A549 (cell line): ENCODE results near the gene ACVR2B. TPM values are rescaled to one million over a fixed set of nuclear protein-coding genes. Genes with fewer than 3 reads are reported as not detected.
"Not testable (repeated sequence)": the region's sequence is repeated elsewhere in the genome, so short reads cannot be mapped to it uniquely, and the experiment has no call there.

ENCODE experiments used
- ATAC-seq, 2 experiments: fragments of 200-7000 bp in 1 of 2; fragments of >200 bp in 1 of 2; cut with Nextera tagmentation in 1 of 2; cut with Tn5 transposase in 1 of 2; 3 replicates each; pipeline versions ENCODE4 v1.8.0 to v1.9.1; 2018 to 2020; ENCODE audit warnings: mild to moderate bottlenecking in 1 of 2, moderate library complexity in 1 of 2
- CTCF ChIA-PET: fragments of 300-600 bp; sonication (Branson Sonifier 250); formaldehyde crosslinking; extraction: SDS; loops from one replicate; lab custom pipeline; 2021; ENCODE audit warnings: antibody characterized with exemption, inconsistent platforms; lab: Yijun Ruan, JAX
- POLR2A ChIA-PET: fragments of 350-600 bp; formaldehyde crosslinking; extraction: SDS; loops from one replicate; lab custom pipeline; 2021; ENCODE audit warnings: antibody characterized with exemption, inconsistent platforms; lab: Yijun Ruan, JAX
- DNase-seq, 2 experiments: peaks; one replicate each; pipeline versions ENCODE4 v3.0.0 to v3.0.0-alpha.2; 2011 to 2016; ENCODE audit warnings: low read depth in 1 of 2, low spot score in 1 of 2
- FAIRE-seq: peaks from 2 replicates; lab custom pipeline; 2011; peaks lifted over from hg19 to GRCh38; lab: Jason Lieb, UNC
- H3K27ac ChIP-seq, 2 experiments: fragments of >200 bp; sonication (Bioruptor Twin); formaldehyde crosslinking; 3 replicates each; pipeline ENCODE4 v1.5.1; 2016 to 2017
- H3K4me1 ChIP-seq: fragments of >200 bp; sonication (Bioruptor Twin); formaldehyde crosslinking; 3 replicates; pipeline ENCODE4 v1.6.1; 2016
- H3K4me2 ChIP-seq: fragments of >200 bp; sonication (Bioruptor Twin); formaldehyde crosslinking; 3 replicates; pipeline ENCODE4 v1.6.1; 2016
- H3K4me3 ChIP-seq: fragments of >200 bp; sonication (Bioruptor Twin); formaldehyde crosslinking; 3 replicates; pipeline ENCODE4 v1.5.1; 2016
- H3K9me3 ChIP-seq: fragments of >200 bp; sonication (Bioruptor Twin); formaldehyde crosslinking; 3 replicates; pipeline ENCODE4 v1.6.1; 2016
- EP300 ChIP-seq, 2 experiments: fragments of >200 bp; sonication (Bioruptor Twin); formaldehyde crosslinking; IDR thresholded peaks; 2 replicates in 1 of 2; 3 replicates in 1 of 2; pipeline ENCODE4 v1.6.1; 2016 to 2017
- FOSB ChIP-seq: fragments of 250-450 bp; sonication (Bioruptor Pico); IDR thresholded peaks from 2 replicates; pipeline ENCODE4 v1.5.0; 2020; ENCODE audit warnings: mild to moderate bottlenecking, moderate library complexity
- FOXS1 ChIP-seq: fragments of 250-450 bp; sonication (Bioruptor Pico); IDR thresholded peaks from 2 replicates; pipeline ENCODE4 v1.5.0; 2020; ENCODE audit warnings: mild to moderate bottlenecking, moderate library complexity
- HEYL ChIP-seq: fragments of 250-450 bp; sonication (Bioruptor Pico); IDR thresholded peaks from 2 replicates; pipeline ENCODE4 v1.8.0; 2021; ENCODE audit warnings: mild to moderate bottlenecking, moderate library complexity
- MAFK ChIP-seq: fragments of 450-650 bp; IDR thresholded peaks from 2 replicates; pipeline ENCODE4 v1.6.1; 2014; ENCODE audit not compliant: partially characterized antibody
- NR3C1 ChIP-seq: fragments of >200 bp; sonication (Bioruptor Twin); formaldehyde crosslinking; IDR thresholded peaks from 3 replicates; pipeline ENCODE4 v1.6.1; 2017
- POLR2A ChIP-seq: IDR thresholded peaks from 2 replicates; pipeline ENCODE4 v1.6.1; 2012; ENCODE audit warnings: mild to moderate bottlenecking, low read length
- RFX5 ChIP-seq: fragments of 450-650 bp; IDR thresholded peaks from 2 replicates; pipeline ENCODE4 v1.7.1; 2014; ENCODE audit warnings: antibody characterized with exemption, mild to moderate bottlenecking, moderate library complexity
- ZFP36 ChIP-seq: fragments of 450-650 bp; IDR thresholded peaks from 2 replicates; pipeline ENCODE4 v1.6.1; 2014; ENCODE audit warnings: borderline replicate concordance; ENCODE audit not compliant: partially characterized antibody
- WGBS: methylation state at CpG from one replicate; pipeline ENCODE4 v1.1.6; 2017; ENCODE audit errors: missing lambda C conversion rate; 5-methylcytosine and 5-hydroxymethylcytosine counted together
- polyA plus RNA-seq, 4 experiments: library from polyadenylated mRNA; depleted of rRNA in 3 of 4; stranded (reverse); fragments of >200 nt; fragmentation: RNase III in 1 of 4; extraction: RNeasy Plus Mini Kit Qiagen cat#74134 plus additional on column Dnase treatment in 1 of 4; gene quantifications; 2 replicates in 3 of 4; 3 replicates in 1 of 4; pipeline ENCODE4 v1.2.3, GENCODE V29; 2011 to 2017
- TF ChIP-seq, protein P1 (sequence below): fragments of >200 bp; sonication (Bioruptor Twin); formaldehyde crosslinking; IDR thresholded peaks from 3 replicates; pipeline ENCODE4 v1.5.1; 2016
- TF ChIP-seq, protein P2 (sequence below): fragments of 200-600 bp; sonication (generic); IDR thresholded peaks from 2 replicates; pipeline ENCODE4 v1.6.1; 2016; ENCODE audit warnings: antibody characterized with exemption, mild to moderate bottlenecking, moderate library complexity
- TF ChIP-seq, protein P3 (sequence below): fragments of 250-450 bp; sonication (Bioruptor Pico); IDR thresholded peaks from 2 replicates; pipeline ENCODE4 v1.5.0; 2021; ENCODE audit warnings: mild to moderate bottlenecking, moderate library complexity, borderline replicate concordance

Gene ACVR2B
- polyA plus RNA-seq, 2 of the 4 experiments (the other 2 are of a cell fraction), result 1.2 to 2.8 TPM

DNA sequence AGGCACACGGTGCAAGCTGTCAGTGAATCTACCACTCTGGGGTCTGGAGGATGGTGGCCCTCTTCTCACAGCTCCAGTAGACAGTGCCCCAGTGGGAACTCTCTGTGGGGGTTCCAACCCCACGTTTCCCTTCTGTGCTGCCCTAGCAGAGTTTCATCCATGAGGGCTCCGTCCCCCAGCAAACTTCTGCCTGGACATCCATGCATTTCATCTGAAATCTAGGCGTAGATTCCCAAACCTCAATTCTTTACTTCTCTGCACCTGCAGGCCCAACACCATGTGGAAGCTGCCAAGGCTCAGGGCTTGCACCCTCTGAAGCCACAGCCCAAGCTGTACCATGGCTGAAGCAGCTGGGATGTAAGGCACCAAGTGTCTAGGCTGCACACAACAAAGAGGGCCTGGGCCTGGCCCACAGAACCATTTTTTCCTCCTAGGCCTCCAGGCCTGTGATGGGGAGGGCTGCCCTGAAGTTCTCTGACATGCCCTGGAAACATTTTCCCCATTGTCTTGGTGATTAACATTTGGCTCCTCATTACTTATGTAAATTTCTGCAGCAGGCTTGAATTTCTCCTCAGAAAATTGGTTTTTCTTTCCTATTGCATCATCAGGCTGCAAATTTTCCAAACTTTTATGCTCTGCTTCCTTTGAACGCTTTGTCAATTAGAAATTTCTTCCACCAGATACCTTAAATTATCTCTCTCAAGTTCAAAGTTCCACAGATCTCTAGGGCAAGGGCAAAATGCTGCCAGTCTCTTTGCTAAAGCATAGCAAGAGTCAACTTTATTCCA, 20.6 kb upstream of the ACVR2B start:
- FAIRE-seq, H3K4me1 ChIP-seq, POLR2A ChIA-PET, H3K4me2 ChIP-seq, H3K27ac ChIP-seq, ATAC-seq, H3K4me3 ChIP-seq: not testable (repeated sequence)
- H3K9me3 ChIP-seq, result peaks cover 40% of the 10 kb centered on the region
- DNase-seq, result peak in 1 of 2 experiments; percentile 24
- CTCF ChIA-PET, result interaction anchor here (1.2 to 1.3 kb wide), 2 partner anchors 86 to 567 kb away, joined by 3 read pairs; partner anchors contain the start of gene XYLB
- peak; percentile 94 for TF ChIP-seq ZFP36
- 80% methylated on average over 5 of the region's 5 CpGs for WGBS

DNA sequence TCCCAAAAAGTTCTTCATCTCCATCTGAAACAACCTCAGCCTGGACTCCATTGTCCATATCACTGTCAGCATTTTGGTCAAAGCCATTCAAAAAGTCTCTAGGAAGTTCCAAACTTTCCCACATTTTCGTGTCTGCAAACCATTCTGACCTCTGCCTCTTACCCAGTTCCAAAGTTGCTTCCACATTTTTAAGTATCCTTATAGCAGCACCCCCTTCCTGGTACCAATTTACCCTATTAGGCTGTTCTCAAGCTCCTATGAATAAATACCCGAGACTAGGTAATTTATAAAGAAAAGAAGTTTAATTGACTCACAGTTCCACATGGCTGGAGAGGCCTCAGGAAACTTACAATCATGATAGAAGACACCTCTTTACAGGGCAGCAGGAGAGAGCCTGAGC, 20.0 kb upstream of the ACVR2B start:
- H3K4me2 ChIP-seq, H3K4me3 ChIP-seq, ATAC-seq, H3K27ac ChIP-seq, DNase-seq, FAIRE-seq, POLR2A ChIA-PET, H3K4me1 ChIP-seq: not testable (repeated sequence)
- 35% methylated on average over 2 of the region's 2 CpGs for WGBS
- CTCF ChIA-PET, result interaction anchor here (1.0 kb wide), 1 partner anchor 43 kb away, joined by 3 read pairs; no protein-coding TSS in a partner anchor
- peaks cover 44% of the 10 kb centered on the region for H3K9me3 ChIP-seq

DNA sequence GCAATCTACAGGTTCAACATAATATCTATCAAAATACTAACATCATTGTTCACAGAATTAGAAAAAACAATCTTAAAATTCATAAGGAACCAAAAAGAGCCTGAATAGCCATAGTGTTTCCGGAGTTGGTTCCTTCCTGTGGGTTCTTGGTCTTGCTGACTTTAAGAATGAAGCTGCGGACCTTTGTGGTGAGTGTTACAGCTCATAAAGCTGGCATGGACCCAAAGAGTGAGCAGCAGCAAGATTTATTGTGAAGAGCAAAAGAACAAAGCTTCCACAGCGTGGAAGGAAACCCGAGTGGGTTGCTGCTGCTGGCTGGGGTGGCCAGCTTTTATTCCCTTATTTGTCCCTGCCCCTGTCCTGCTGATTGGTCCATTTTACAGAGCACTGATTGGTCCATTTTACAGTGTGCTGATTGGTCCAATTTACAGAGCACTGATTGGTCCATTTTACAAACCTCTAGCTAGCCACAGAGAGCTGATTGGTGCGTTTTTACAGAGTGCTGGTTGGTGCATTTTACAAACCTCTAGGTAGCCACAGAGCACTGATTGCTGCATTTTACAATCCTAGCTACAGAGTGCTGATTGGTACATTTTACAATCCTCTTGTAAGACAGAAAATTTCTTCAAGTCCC, 15.1 kb upstream of the ACVR2B start:
- ATAC-seq, H3K4me2 ChIP-seq, H3K4me1 ChIP-seq, CTCF ChIA-PET, FAIRE-seq, POLR2A ChIA-PET, H3K27ac ChIP-seq, H3K4me3 ChIP-seq, DNase-seq: not testable (repeated sequence)
- H3K9me3 ChIP-seq, result peaks cover 25% of the 10 kb centered on the region
- 81% methylated on average over 5 of the region's 5 CpGs for WGBS

GRCh38 chr3:38443205-38443604, 10.5 kb upstream of the ACVR2B start:
- FAIRE-seq, H3K4me1 ChIP-seq, ATAC-seq, H3K4me3 ChIP-seq, H3K27ac ChIP-seq, DNase-seq, H3K4me2 ChIP-seq, POLR2A ChIA-PET, H3K9me3 ChIP-seq: not testable (repeated sequence)
- CTCF ChIA-PET, result interaction anchor here (0.6 kb wide), 1 partner anchor 470 kb away, joined by 3 read pairs; no protein-coding TSS in a partner anchor
- whole genome bisulfite sequencing, result 52% methylated on average over 4 of the region's 4 CpGs

- DNase-seq (no peak), FAIRE-seq (no peak), ATAC-seq (no peak)
- Histone ChIP-seq H3K4me1 (no peaks in the 10 kb centered on the region), H3K9me3 (no peaks in the 10 kb centered on the region), H3K4me3 (no peak overlapping the region), H3K27ac (no peak overlapping the region), H3K4me2 (no peak overlapping the region)
- ChIA-PET CTCF (interaction anchor here (0.6 to 1.6 kb wide), 4 partner anchors 92 to 866 kb away, joined by 3 to 8 read pairs (median 3); partner anchors contain the start of gene XYLB), POLR2A (no interaction called here)
- peak; percentile 38 for TF ChIP-seq MAFK
- TF ChIP-seq, protein P1, sequence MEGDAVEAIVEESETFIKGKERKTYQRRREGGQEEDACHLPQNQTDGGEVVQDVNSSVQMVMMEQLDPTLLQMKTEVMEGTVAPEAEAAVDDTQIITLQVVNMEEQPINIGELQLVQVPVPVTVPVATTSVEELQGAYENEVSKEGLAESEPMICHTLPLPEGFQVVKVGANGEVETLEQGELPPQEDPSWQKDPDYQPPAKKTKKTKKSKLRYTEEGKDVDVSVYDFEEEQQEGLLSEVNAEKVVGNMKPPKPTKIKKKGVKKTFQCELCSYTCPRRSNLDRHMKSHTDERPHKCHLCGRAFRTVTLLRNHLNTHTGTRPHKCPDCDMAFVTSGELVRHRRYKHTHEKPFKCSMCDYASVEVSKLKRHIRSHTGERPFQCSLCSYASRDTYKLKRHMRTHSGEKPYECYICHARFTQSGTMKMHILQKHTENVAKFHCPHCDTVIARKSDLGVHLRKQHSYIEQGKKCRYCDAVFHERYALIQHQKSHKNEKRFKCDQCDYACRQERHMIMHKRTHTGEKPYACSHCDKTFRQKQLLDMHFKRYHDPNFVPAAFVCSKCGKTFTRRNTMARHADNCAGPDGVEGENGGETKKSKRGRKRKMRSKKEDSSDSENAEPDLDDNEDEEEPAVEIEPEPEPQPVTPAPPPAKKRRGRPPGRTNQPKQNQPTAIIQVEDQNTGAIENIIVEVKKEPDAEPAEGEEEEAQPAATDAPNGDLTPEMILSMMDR, result no peak
- WGBS, result 2% methylated on average over 2 of the region's 2 CpGs
Observed at GRCh38 chr3:38446085-38446686, 7.5 kb upstream of the ACVR2B start.

- no peaks in the 10 kb centered on the region for H3K9me3 ChIP-seq
- no peak overlapping the region for H3K4me2 ChIP-seq
- DNase-seq (no peak), ATAC-seq (no peak), FAIRE-seq (no peak)
- POLR2A ChIA-PET, result no interaction called here
- H3K4me1 ChIP-seq, result no peaks in the 10 kb centered on the region
- CTCF ChIA-PET, result interaction anchor here (1.6 kb wide), 1 partner anchor 101 kb away, joined by 8 read pairs; the partner anchor contains the start of gene XYLB
- H3K27ac ChIP-seq, result no peak overlapping the region
- H3K4me3 ChIP-seq, result no peak overlapping the region
- TF ChIP-seq FOSB (CRISPR knock-in tag), result no peak
- no peak for TF ChIP-seq NR3C1
- no peak for TF ChIP-seq FOXS1
- TF ChIP-seq, protein P2, sequence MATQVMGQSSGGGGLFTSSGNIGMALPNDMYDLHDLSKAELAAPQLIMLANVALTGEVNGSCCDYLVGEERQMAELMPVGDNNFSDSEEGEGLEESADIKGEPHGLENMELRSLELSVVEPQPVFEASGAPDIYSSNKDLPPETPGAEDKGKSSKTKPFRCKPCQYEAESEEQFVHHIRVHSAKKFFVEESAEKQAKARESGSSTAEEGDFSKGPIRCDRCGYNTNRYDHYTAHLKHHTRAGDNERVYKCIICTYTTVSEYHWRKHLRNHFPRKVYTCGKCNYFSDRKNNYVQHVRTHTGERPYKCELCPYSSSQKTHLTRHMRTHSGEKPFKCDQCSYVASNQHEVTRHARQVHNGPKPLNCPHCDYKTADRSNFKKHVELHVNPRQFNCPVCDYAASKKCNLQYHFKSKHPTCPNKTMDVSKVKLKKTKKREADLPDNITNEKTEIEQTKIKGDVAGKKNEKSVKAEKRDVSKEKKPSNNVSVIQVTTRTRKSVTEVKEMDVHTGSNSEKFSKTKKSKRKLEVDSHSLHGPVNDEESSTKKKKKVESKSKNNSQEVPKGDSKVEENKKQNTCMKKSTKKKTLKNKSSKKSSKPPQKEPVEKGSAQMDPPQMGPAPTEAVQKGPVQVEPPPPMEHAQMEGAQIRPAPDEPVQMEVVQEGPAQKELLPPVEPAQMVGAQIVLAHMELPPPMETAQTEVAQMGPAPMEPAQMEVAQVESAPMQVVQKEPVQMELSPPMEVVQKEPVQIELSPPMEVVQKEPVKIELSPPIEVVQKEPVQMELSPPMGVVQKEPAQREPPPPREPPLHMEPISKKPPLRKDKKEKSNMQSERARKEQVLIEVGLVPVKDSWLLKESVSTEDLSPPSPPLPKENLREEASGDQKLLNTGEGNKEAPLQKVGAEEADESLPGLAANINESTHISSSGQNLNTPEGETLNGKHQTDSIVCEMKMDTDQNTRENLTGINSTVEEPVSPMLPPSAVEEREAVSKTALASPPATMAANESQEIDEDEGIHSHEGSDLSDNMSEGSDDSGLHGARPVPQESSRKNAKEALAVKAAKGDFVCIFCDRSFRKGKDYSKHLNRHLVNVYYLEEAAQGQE, result no peak
- no peak for TF ChIP-seq EP300 (IDR thresholded peaks at IDR 0.05)
- TF ChIP-seq, protein P3, sequence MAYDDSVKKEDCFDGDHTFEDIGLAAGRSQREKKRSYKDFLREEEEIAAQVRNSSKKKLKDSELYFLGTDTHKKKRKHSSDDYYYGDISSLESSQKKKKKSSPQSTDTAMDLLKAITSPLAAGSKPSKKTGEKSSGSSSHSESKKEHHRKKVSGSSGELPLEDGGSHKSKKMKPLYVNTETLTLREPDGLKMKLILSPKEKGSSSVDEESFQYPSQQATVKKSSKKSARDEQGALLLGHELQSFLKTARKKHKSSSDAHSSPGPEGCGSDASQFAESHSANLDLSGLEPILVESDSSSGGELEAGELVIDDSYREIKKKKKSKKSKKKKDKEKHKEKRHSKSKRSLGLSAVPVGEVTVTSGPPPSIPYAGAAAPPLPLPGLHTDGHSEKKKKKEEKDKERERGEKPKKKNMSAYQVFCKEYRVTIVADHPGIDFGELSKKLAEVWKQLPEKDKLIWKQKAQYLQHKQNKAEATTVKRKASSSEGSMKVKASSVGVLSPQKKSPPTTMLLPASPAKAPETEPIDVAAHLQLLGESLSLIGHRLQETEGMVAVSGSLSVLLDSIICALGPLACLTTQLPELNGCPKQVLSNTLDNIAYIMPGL, result no peak
- TF ChIP-seq RFX5, result no peak
- no peak for TF ChIP-seq HEYL (CRISPR knock-in tag)
- no peak for TF ChIP-seq POLR2A
Observed at GRCh38 chr3:38446812-38447211, 6.9 kb upstream of the ACVR2B start.
